ENCODE data around the gene TNFRSF18. TPM values are rescaled to one million over a fixed set of nuclear protein-coding genes. Genes with fewer than 3 reads are reported as not detected.

Gene TNFRSF18
- total RNA-seq, 1 donor from 2014 or later, result not detected

- DNase-seq (ENCODE audit: low spot score) (no peak), ATAC-seq (peak; percentile 31)
Observed at GRCh38 chr1:1213345-1214265, 7.2 kb upstream of the TNFRSF18 start, which contains the start of gene TNFRSF4. TNFRSF4 (minus strand) TSS chr1:1214153; CDS start chr1:1214127, 26 bp downstream.

GRCh38 chr1:1212780-1213344 is 6.5 kb upstream of the TNFRSF18 start:
- ATAC-seq (peak; percentile 25), DNase-seq (ENCODE audit: low spot score) (no peak)

DNA sequence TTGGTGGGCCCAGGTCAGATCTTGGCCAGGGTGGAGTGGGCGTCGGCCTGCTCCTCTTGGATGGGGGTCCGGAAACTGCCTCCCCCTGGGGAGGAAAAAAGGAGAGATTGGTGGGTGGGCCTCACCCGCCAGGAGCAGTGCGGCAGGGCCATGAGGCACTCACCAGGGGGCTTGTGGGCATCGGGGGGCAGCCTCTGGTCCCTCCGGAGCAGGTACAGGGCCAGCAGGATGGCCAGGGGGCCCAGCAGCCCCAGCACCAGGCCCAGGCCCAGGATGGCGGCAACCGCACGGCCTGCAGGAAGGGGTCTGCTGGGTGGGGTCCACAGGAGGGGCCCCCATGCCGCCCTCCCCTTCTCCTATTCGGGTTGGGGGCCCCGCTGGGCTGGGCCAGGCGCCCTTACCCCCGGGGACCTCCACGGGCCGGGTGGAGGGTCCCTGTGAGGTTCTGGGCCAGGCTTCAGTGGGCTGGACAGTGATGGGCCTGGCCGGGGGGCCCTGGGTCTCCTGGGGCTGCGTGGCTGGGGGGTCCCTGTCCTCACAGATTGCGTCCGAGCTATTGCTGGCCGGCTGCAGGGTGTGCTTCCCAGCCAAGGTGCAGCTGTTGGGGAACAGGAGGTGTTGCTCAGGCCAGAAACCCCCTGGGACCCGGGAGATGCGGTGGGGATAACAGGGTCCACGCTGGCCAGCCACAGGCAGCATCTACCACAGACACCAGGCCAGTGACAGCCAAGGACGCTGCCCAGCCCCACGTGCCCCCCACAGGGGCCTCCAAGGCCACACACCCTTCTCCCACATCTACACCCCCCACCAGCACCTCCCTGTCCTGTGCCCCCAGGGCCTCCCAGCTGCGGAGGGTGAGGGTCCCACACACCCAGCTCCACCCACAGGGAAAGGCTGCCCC is 5.4 kb upstream of the TNFRSF18 start:
- ATAC-seq, result no peak
- no peak for DNase-seq (ENCODE audit: low spot score)

- no peak for DNase-seq (ENCODE audit: low spot score)
- no peak for ATAC-seq
Observed at GRCh38 chr1:1210726-1211540, 4.5 kb upstream of the TNFRSF18 start.

- ATAC-seq, result no peak
- no peak for DNase-seq (ENCODE audit: low spot score)
Observed at GRCh38 chr1:1208713-1209433, 2.5 kb upstream of the TNFRSF18 start.

- no peak for DNase-seq (ENCODE audit: low spot score)
- no peak for ATAC-seq
Observed at GRCh38 chr1:1207571-1207892, 1.1 kb upstream of the TNFRSF18 start.

- DNase-seq (ENCODE audit: low spot score) (no peak), ATAC-seq (no peak)
Observed at GRCh38 chr1:1206966-1207531, 657 bp upstream of the TNFRSF18 start.

- ATAC-seq, result no peak
- no peak for DNase-seq (ENCODE audit: low spot score)
Observed at GRCh38 chr1:1205769-1206375, 520 bp downstream of the TNFRSF18 start.

DNA sequence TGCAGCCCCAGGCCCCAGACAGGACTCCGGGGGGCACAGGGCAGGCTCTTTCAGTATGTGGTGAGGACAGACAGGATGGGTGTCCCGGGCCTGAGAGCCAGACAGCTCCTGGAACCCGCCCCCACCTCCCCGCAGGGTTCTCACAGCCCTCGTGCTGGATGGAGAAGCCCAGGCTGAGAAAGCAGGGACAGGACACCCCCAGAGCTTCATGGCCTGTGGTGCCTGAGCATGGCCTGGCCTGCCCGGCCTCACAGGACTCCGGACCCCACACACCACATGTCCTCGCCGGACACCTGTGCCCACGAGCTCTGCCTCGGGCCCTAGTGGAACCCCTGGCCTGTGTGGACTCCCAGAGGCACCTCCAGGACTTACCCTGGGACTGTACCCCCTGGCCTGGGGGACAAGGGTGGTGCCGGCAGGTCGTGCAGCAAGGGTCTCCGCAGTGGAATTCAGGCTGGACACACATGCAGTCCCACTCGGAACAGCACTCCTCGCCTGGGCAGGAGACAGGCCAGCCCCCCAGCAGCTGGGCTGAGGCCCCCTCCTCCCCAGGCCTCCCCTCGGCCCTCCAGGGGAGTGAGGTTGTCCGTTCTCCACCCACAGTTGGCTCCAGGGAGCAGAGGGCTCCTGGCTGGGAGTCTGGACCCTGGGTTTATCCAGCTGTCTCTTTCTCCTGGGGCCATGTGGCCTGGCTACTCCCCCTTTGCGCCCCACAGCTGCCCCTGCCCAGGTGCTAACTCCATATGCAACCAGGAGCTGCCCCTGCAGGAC is 1.2 kb downstream of the TNFRSF18 start:
- DNase-seq (ENCODE audit: low spot score), result no peak
- no peak for ATAC-seq

GRCh38 chr1:1204425-1204920 is 1.9 kb downstream of the TNFRSF18 start:
- DNase-seq (ENCODE audit: low spot score) (no peak), ATAC-seq (no peak)

- DNase-seq (ENCODE audit: low spot score) (no peak), ATAC-seq (no peak)
Observed at GRCh38 chr1:1203561-1204424, 2.6 kb downstream of the TNFRSF18 start.

DNA sequence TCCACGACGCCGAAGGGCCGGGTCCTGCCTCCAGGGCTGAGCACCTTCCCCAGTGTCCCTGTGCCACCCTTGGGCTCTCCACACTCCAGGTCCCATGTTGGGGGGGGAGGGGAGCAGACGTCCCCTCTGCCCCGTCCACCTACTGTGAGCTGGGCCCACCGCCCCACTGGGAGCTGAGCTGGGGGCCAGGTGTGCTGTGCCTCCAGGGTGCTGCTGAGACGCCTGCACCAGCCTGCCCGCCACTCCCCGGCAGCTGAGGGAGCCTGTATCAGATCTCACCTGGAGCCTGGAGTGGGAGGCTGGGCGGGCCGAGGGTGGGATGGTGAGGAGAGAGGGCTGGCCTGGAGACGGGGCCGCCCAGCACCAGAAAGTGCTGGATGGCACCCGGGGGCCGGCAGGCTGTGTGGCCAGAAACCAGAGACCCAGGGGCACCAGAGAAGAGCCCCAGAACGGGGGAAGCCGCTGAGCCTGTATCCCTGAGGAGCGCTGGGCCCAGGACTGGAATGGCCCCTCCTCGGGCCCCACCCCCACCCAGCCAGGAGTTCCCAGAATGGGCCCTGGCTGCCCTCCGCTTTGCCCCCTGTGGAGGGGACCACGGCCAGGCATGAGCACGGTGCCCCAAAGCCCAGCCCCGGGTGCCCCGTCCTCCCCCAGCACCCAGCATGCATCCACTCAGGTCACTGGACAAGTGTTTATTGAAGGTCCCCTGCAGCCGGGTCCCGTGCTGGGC is 3.4 kb downstream of the TNFRSF18 start:
- ATAC-seq (no peak), DNase-seq (ENCODE audit: low spot score) (no peak)

- ATAC-seq (peak; percentile 15), DNase-seq (ENCODE audit: low spot score) (no peak)
Observed at GRCh38 chr1:1200876-1201810, 5.2 kb downstream of the TNFRSF18 start.

- no peak for DNase-seq (ENCODE audit: low spot score)
- no peak for ATAC-seq
Observed at GRCh38 chr1:1199961-1200875, 6.2 kb downstream of the TNFRSF18 start.

Measured in left lobe of liver (tissue), 2 donors.